ENCODE data around the gene SMIM17. TPM values are rescaled to one million over a fixed set of nuclear protein-coding genes. Genes with fewer than 3 reads are reported as not detected.

SMIM17 gene
- polyA plus RNA-seq, 1 of the 3 experiments (the other 2 are of a cell fraction): 0.05 TPM

DNA sequence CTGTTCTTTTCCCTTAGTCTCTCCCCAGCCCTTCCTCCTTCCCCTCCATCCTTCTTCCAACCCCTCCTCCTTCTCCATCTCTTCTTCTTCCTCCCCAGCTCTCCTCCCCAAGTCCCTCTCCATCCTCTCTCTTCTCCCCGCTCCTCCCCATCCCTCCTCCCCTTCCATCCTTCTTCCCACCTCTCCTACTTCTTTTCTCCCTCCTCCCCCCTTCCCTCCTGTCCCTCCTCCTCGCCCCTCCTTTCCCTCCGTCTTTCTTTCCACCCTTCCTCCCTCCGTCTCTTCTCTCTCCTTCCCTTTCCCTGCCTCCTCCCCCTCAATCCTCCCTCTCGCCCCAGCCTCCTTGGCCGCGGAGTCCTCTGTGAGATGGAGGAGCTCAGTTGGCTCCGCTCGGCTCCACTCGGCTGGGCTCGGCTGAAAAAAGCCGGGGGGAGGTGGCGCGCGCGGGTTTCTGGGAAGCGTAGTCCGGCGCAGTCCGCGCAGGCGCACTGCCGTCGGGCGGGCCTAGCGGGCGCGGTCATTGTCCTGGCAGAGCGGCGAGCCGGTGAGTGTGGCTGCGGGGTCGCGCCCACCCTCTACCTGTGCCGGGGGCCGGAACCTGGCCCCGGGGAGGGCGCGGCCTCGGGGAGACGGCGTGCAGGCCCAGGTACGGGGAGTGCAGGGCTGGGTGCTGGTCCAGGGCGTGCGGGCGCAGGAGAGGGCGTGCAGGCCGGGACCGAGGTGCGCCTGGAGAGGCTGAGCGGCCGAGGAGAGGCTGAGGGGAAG lies 48.0 kb upstream of the SMIM17 start, which contains the start of gene ZNF71:
ZNF71 (plus strand) TSS at position 520 of the 765 bp plus-strand sequence. CDS start 6,257 bp downstream, outside the sequence.
- peaks cover 13% of the 10 kb centered on the region; the same call in 1 of the 2 replicates for H3K9me3 ChIP-seq
- peaks cover 49% of the 10 kb centered on the region for H3K79me2 ChIP-seq (ENCODE audit: insufficient read depth)
- no peaks in the 10 kb centered on the region for H3K9me2 ChIP-seq
- peak within 1 kb of the TSS; percentile 85 for H2AFZ ChIP-seq (ENCODE audit: low read depth)
- 2% methylated on average over 29 of the region's 52 CpGs for WGBS (ENCODE audit: low lambda C conversion rate)
- no peaks in the 10 kb centered on the region for H4K20me1 ChIP-seq (ENCODE audit: insufficient read depth)
- H3K36me3 ChIP-seq (replicated peaks in 1 of 2; ENCODE audit: control insufficient read depth in 1 of 2, insufficient read depth in 2 of 2, low read length in 1 of 2): peaks cover 6 to 19% of the 10 kb centered on the region in 2 experiments
- H3K4me2 ChIP-seq: peak within 1 kb of the TSS; percentile 83
- peak within 1 kb of the TSS; percentile 56 to 95 for H3K4me3 ChIP-seq (ENCODE audit: low read depth in 2 of 2, low read length in 1 of 2)
- no peaks in the 10 kb centered on the region for H3F3A ChIP-seq (replicated peaks; ENCODE audit: insufficient read depth)
- peaks cover 0 to 5% of the 10 kb centered on the region in 2 experiments; a peak in 1 of 4 replicates for H3K4me1 ChIP-seq (ENCODE audit: control insufficient read depth in 1 of 2, insufficient read depth in 2 of 2, low read depth in 1 of 2, low read length in 1 of 2)
- ChIA-PET CTCF (interaction anchor here (1.0 kb wide), 1 partner anchor 202 kb away, joined by 3 read pairs; the partner anchor contains the start of gene ZNF582), POLR2A (no interaction called here)
- peak; percentile 97 for DNase-seq
- peak within 1 kb of the TSS; percentile 79 for H3K9ac ChIP-seq
- H3K27ac ChIP-seq (ENCODE audit: low read depth in 2 of 2, low read length in 1 of 2): peak within 1 kb of the TSS in 1 of 2 experiments; percentile 29; a peak in 1 of 4 replicates
- H3K27me3 ChIP-seq (ENCODE audit: insufficient read depth): no peaks in the 10 kb centered on the region
- TF ChIP-seq TEAD4 (IDR thresholded peaks at IDR 0.05; ENCODE audit: borderline replicate concordance, insufficient read depth): no peak
- TF ChIP-seq RCOR1 (IDR thresholded peaks at IDR 0.05; ENCODE audit: low read length): no peak
- no peak for TF ChIP-seq GABPA (IDR thresholded peaks at IDR 0.05; ENCODE audit: low read depth)
- TF ChIP-seq SMC3 (IDR thresholded peaks at IDR 0.05; ENCODE audit: low read depth, low read length): no peak
- no peak for TF ChIP-seq FOXM1 (IDR thresholded peaks at IDR 0.05; ENCODE audit: low read depth)
- TF ChIP-seq ELF1 (IDR thresholded peaks at IDR 0.05): no peak
- TF ChIP-seq MEF2A (IDR thresholded peaks at IDR 0.05; ENCODE audit: borderline replicate concordance, low read depth): no peak
- TF ChIP-seq EZH2phosphoT487 (IDR thresholded peaks at IDR 0.05; ENCODE audit: borderline replicate concordance, low read depth): no peak
- no peak for TF ChIP-seq RFX5 (IDR thresholded peaks at IDR 0.05; ENCODE audit: low read length)
- no peak for TF ChIP-seq ZBTB33 (IDR thresholded peaks at IDR 0.05; ENCODE audit: borderline replicate concordance, low read depth)
- TF ChIP-seq TAF1 (IDR thresholded peaks at IDR 0.05; ENCODE audit: borderline replicate concordance, low read depth, low read length): peak; percentile 61
- no peak for TF ChIP-seq GATA2 (CRISPR knock-in tag; IDR thresholded peaks at IDR 0.05)
- no peak for TF ChIP-seq RXRA (IDR thresholded peaks at IDR 0.05; ENCODE audit: borderline replicate concordance, low read depth)
- peak; percentile 75 for TF ChIP-seq NRF1 (IDR thresholded peaks at IDR 0.05; ENCODE audit: low read depth, low read length)
- TF ChIP-seq, protein P1, sequence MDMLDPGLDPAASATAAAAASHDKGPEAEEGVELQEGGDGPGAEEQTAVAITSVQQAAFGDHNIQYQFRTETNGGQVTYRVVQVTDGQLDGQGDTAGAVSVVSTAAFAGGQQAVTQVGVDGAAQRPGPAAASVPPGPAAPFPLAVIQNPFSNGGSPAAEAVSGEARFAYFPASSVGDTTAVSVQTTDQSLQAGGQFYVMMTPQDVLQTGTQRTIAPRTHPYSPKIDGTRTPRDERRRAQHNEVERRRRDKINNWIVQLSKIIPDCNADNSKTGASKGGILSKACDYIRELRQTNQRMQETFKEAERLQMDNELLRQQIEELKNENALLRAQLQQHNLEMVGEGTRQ (IDR thresholded peaks at IDR 0.05; ENCODE audit: borderline replicate concordance, low read depth, low read length): no peak
- no peak for TF ChIP-seq JUND (IDR thresholded peaks at IDR 0.05)
- TF ChIP-seq, protein P2, sequence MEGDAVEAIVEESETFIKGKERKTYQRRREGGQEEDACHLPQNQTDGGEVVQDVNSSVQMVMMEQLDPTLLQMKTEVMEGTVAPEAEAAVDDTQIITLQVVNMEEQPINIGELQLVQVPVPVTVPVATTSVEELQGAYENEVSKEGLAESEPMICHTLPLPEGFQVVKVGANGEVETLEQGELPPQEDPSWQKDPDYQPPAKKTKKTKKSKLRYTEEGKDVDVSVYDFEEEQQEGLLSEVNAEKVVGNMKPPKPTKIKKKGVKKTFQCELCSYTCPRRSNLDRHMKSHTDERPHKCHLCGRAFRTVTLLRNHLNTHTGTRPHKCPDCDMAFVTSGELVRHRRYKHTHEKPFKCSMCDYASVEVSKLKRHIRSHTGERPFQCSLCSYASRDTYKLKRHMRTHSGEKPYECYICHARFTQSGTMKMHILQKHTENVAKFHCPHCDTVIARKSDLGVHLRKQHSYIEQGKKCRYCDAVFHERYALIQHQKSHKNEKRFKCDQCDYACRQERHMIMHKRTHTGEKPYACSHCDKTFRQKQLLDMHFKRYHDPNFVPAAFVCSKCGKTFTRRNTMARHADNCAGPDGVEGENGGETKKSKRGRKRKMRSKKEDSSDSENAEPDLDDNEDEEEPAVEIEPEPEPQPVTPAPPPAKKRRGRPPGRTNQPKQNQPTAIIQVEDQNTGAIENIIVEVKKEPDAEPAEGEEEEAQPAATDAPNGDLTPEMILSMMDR (IDR thresholded peaks at IDR 0.05): no peak
- TF ChIP-seq, protein P3, sequence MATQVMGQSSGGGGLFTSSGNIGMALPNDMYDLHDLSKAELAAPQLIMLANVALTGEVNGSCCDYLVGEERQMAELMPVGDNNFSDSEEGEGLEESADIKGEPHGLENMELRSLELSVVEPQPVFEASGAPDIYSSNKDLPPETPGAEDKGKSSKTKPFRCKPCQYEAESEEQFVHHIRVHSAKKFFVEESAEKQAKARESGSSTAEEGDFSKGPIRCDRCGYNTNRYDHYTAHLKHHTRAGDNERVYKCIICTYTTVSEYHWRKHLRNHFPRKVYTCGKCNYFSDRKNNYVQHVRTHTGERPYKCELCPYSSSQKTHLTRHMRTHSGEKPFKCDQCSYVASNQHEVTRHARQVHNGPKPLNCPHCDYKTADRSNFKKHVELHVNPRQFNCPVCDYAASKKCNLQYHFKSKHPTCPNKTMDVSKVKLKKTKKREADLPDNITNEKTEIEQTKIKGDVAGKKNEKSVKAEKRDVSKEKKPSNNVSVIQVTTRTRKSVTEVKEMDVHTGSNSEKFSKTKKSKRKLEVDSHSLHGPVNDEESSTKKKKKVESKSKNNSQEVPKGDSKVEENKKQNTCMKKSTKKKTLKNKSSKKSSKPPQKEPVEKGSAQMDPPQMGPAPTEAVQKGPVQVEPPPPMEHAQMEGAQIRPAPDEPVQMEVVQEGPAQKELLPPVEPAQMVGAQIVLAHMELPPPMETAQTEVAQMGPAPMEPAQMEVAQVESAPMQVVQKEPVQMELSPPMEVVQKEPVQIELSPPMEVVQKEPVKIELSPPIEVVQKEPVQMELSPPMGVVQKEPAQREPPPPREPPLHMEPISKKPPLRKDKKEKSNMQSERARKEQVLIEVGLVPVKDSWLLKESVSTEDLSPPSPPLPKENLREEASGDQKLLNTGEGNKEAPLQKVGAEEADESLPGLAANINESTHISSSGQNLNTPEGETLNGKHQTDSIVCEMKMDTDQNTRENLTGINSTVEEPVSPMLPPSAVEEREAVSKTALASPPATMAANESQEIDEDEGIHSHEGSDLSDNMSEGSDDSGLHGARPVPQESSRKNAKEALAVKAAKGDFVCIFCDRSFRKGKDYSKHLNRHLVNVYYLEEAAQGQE (IDR thresholded peaks at IDR 0.05; ENCODE audit: low read depth, low read length): no peak
- TF ChIP-seq EP300 (IDR thresholded peaks at IDR 0.05; ENCODE audit: borderline replicate concordance in 1 of 2, low read depth in 1 of 2, low read length in 1 of 2): no peak
- peak; percentile 73 for TF ChIP-seq MXI1 (IDR thresholded peaks at IDR 0.05; ENCODE audit: low read depth, low read length)
- no peak for TF ChIP-seq SIN3A (IDR thresholded peaks at IDR 0.05; ENCODE audit: borderline replicate concordance, low read depth, low read length)
- peak; percentile 65 for TF ChIP-seq CHD2 (IDR thresholded peaks at IDR 0.05; ENCODE audit: low read length, partially characterized antibody)
- no peak for TF ChIP-seq PBX3 (IDR thresholded peaks at IDR 0.05)

All from SK-N-SH (cell line).